ENCODE results near the gene CYP4F2.
"Not testable (repeated sequence)": the region's sequence is repeated elsewhere in the genome, so short reads cannot be mapped to it uniquely, and the experiment has no call there.

DNA sequence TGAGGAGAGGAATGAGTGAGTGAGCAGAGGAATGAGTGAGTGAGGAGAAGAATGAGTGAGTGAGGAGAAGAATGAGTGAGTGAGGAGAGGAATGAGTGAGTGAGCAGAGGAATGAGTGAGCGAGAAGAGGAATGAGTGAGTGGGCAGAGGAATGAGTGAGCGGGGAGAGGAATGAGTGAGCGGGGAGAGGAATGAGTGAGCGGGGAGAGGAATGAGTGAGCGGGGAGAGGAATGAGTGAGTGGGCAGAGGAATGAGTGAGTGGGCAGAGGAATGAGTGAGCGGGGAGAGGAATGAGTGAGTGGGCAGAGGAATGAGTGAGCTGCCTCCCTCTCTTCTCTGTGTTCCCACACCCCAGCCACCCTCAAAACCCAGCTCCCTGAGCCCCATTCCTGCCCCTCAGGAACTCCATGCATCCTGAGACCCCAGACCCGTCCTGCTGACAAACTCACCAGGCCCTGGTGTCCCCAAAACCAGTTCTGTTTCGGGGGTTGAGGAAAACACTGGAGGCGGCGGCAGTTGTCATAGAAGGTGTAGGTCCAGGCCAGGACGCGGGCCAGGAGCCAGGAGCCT is 36.0 kb upstream of the CYP4F2 start:
- TF ChIP-seq, protein P1, sequence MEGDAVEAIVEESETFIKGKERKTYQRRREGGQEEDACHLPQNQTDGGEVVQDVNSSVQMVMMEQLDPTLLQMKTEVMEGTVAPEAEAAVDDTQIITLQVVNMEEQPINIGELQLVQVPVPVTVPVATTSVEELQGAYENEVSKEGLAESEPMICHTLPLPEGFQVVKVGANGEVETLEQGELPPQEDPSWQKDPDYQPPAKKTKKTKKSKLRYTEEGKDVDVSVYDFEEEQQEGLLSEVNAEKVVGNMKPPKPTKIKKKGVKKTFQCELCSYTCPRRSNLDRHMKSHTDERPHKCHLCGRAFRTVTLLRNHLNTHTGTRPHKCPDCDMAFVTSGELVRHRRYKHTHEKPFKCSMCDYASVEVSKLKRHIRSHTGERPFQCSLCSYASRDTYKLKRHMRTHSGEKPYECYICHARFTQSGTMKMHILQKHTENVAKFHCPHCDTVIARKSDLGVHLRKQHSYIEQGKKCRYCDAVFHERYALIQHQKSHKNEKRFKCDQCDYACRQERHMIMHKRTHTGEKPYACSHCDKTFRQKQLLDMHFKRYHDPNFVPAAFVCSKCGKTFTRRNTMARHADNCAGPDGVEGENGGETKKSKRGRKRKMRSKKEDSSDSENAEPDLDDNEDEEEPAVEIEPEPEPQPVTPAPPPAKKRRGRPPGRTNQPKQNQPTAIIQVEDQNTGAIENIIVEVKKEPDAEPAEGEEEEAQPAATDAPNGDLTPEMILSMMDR (IDR thresholded peaks at IDR 0.05; ENCODE audit: borderline replicate concordance, extremely low read depth, low read length, poor library complexity, severe bottlenecking), result not testable (repeated sequence)
- TF ChIP-seq EZH2 (IDR thresholded peaks at IDR 0.05; ENCODE audit: borderline replicate concordance, low read depth, low read length, severe bottlenecking), result not testable (repeated sequence)

Measured in DND-41 (cell line).